Measurements from ENCODE around the gene SGTA. TPM values are rescaled to one million over a fixed set of nuclear protein-coding genes. Genes with fewer than 3 reads are reported as not detected.
A peak's percentile ranks its signal among the peaks of the same experiment; 100 is the strongest.

The SGTA gene
- total and polyA plus RNA-seq, 3 experiments from 2014 or later, result 39.7 to 93.9 (median 87.8) TPM

GRCh38 chr19:2812414-2813234 lies 29.6 kb upstream of the SGTA start:
- Mint-ChIP-seq H3K9me3 (no peaks in the 10 kb centered on the region), H3K4me3 (no peak overlapping the region), H3K27me3 (no peaks in the 10 kb centered on the region), H3K4me1 (no peaks in the 10 kb centered on the region), H3K27ac (peak overlapping the region in 1 of 8 donors; percentile 47), H3K36me3 (peaks cover 3 to 25% (median 7%) of the 10 kb centered on the region in 3 donors)
- H3K36me3 ChIP-seq (ENCODE audit: insufficient read depth, low read length), result no peaks in the 10 kb centered on the region
- no peak overlapping the region for H3K4me3 ChIP-seq (ENCODE audit: low read length)
- H3K27ac ChIP-seq (ENCODE audit: low read depth, low read length), result no peak overlapping the region
- ChIA-PET CTCF (interaction anchor here (0.7 kb wide), 1 partner anchor 25 kb away, joined by 3 read pairs; no protein-coding TSS in a partner anchor), POLR2A (no interaction called here)
- DNase-seq, result no peak
- H3K9me3 ChIP-seq (ENCODE audit: low read length), result no peaks in the 10 kb centered on the region
- no peaks in the 10 kb centered on the region for H3K4me1 ChIP-seq (ENCODE audit: insufficient read depth, low read length)
- no peaks in the 10 kb centered on the region for H3K27me3 ChIP-seq (ENCODE audit: insufficient read depth, low read length, poor library complexity, severe bottlenecking)

DNA sequence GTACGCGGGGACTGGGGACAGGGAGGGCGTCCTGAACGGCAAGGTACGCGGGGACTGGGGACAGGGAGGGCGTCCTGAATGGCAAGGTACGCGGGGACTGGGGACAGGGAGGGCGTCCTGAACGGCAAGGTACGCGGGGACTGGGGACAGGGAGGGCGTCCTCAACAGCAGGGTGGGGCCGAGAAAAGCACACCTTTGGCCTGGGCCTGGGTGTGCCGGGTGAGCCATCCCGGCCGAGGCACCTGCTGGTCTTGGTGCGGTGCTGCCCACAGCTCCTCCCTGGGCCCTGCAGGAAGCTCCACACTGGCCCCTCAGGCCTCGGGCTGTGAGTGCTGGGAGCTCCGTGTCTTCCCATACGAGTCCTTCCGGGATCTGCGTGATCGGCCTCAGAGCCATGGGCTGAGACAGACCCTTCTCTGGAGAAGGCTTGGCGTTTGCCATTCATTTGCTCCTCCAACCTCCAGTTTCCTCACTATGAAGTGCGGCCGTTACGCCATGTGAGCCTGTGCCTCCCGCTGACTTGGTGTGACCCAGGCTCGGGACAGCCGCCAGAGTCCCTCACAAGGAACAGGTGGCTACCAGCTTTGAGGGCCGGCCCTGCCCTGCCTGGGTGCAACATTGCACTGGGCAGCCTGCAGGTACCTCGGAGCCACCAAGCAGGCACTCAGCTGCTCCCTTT lies 28.8 kb upstream of the SGTA start:
- peaks cover 3 to 28% (median 7%) of the 10 kb centered on the region in 3 donors for H3K36me3 Mint-ChIP-seq
- POLR2A ChIA-PET, result no interaction called here
- Histone ChIP-seq H3K36me3 (ENCODE audit: insufficient read depth, low read length) (no peaks in the 10 kb centered on the region), H3K4me3 (ENCODE audit: low read length) (no peak overlapping the region), H3K4me1 (ENCODE audit: insufficient read depth, low read length) (no peaks in the 10 kb centered on the region), H3K9me3 (ENCODE audit: low read length) (no peaks in the 10 kb centered on the region), H3K27me3 (ENCODE audit: insufficient read depth, low read length, poor library complexity, severe bottlenecking) (no peaks in the 10 kb centered on the region), H3K27ac (ENCODE audit: low read depth, low read length) (no peak overlapping the region)
- no peaks in the 10 kb centered on the region for H3K4me1 Mint-ChIP-seq
- no peak for DNase-seq
- CTCF ChIA-PET, result interaction anchor here (0.7 kb wide), 1 partner anchor 26 kb away, joined by 3 read pairs; no protein-coding TSS in a partner anchor
- peak overlapping the region in 1 of 8 donors; percentile 47 for H3K27ac Mint-ChIP-seq
- H3K9me3 Mint-ChIP-seq, result no peaks in the 10 kb centered on the region
- H3K4me3 Mint-ChIP-seq, result no peak overlapping the region
- no peaks in the 10 kb centered on the region for H3K27me3 Mint-ChIP-seq

- Mint-ChIP-seq H3K36me3 (peaks cover 3 to 34% (median 7%) of the 10 kb centered on the region in 3 donors), H3K9me3 (no peaks in the 10 kb centered on the region), H3K4me1 (no peaks in the 10 kb centered on the region), H3K4me3 (no peak overlapping the region), H3K27me3 (no peaks in the 10 kb centered on the region), H3K27ac (no peak overlapping the region)
- Histone ChIP-seq H3K4me1 (ENCODE audit: insufficient read depth, low read length) (no peaks in the 10 kb centered on the region), H3K36me3 (ENCODE audit: insufficient read depth, low read length) (no peaks in the 10 kb centered on the region), H3K9me3 (ENCODE audit: low read length) (no peaks in the 10 kb centered on the region), H3K27me3 (ENCODE audit: insufficient read depth, low read length, poor library complexity, severe bottlenecking) (no peaks in the 10 kb centered on the region), H3K27ac (ENCODE audit: low read depth, low read length) (no peak overlapping the region), H3K4me3 (ENCODE audit: low read length) (no peak overlapping the region)
- ChIA-PET CTCF (interaction anchor here (0.6 kb wide), 1 partner anchor 33 kb away, joined by 3 read pairs; no protein-coding TSS in a partner anchor), POLR2A (no interaction called here)
- DNase-seq, result no peak
These were observed 28.2 kb upstream of the SGTA start for GRCh38 chr19:2811221-2811722.

DNA sequence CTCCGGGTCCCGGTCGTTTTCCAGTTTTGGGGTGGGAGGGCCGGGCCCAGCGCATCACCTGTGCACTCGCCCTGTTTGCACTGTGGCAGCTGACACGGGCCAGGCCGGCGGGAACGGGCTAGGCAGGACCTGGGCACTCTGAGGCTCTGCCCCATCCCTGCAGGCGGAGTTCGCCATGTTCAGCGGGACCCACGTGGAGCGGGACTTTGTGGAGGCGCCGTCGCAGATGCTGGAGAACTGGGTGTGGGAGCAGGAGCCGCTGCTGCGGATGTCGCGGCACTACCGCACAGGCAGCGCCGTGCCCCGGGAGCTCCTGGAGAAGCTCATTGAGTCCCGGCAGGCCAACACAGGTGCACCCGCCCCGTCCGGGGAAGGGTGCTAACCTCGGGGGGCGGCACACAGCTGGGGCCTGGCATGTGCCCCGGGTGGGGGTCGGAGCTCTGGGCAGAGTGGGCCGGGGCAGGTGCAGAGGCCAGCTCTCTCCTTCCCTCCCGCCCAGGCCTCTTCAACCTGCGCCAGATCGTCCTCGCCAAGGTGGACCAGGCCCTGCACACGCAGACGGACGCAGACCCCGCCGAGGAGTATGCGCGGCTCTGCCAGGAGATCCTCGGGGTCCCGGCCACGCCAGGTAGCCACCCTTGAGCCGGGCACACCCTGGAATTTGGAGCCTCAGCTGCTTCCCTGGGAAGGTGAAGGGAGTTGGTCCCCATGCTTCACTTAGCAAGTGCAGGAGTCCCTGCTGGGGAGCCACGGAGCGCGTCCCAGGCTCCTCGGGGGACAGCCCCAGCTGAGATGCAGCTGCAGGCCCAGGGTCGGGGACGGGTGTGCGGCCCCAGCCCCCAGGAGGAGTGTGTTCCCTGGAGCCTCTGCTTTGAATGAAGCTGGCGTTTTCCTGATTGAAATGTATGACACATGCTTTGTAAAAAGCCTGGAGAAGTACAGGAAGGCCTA lies 27.3 kb upstream of the SGTA start:
- no peak overlapping the region for H3K27ac Mint-ChIP-seq
- H3K36me3 Mint-ChIP-seq, result peaks cover 3 to 36% (median 7%) of the 10 kb centered on the region in 3 donors
- H3K4me3 Mint-ChIP-seq, result no peak overlapping the region
- Histone ChIP-seq H3K27me3 (ENCODE audit: insufficient read depth, low read length, poor library complexity, severe bottlenecking) (no peaks in the 10 kb centered on the region), H3K27ac (ENCODE audit: low read depth, low read length) (no peak overlapping the region), H3K4me1 (ENCODE audit: insufficient read depth, low read length) (no peaks in the 10 kb centered on the region), H3K36me3 (ENCODE audit: insufficient read depth, low read length) (no peaks in the 10 kb centered on the region), H3K9me3 (ENCODE audit: low read length) (no peaks in the 10 kb centered on the region), H3K4me3 (ENCODE audit: low read length) (no peak overlapping the region)
- no peaks in the 10 kb centered on the region for H3K9me3 Mint-ChIP-seq
- no peak for DNase-seq
- CTCF ChIA-PET, result interaction anchor here (0.6 kb wide), 1 partner anchor 32 kb away, joined by 3 read pairs; no protein-coding TSS in a partner anchor
- no peaks in the 10 kb centered on the region for H3K4me1 Mint-ChIP-seq
- POLR2A ChIA-PET, result no interaction called here
- no peaks in the 10 kb centered on the region for H3K27me3 Mint-ChIP-seq

GRCh38 chr19:2809387-2810140 lies 26.5 kb upstream of the SGTA start:
- Mint-ChIP-seq H3K36me3 (peaks cover 3 to 40% (median 7%) of the 10 kb centered on the region in 3 donors), H3K9me3 (no peaks in the 10 kb centered on the region), H3K4me3 (no peak overlapping the region), H3K27ac (no peak overlapping the region), H3K4me1 (no peaks in the 10 kb centered on the region), H3K27me3 (no peaks in the 10 kb centered on the region)
- ChIA-PET POLR2A (no interaction called here), CTCF (no interaction called here)
- Histone ChIP-seq H3K36me3 (ENCODE audit: insufficient read depth, low read length) (no peaks in the 10 kb centered on the region), H3K4me1 (ENCODE audit: insufficient read depth, low read length) (no peaks in the 10 kb centered on the region), H3K27ac (ENCODE audit: low read depth, low read length) (no peak overlapping the region), H3K27me3 (ENCODE audit: insufficient read depth, low read length, poor library complexity, severe bottlenecking) (no peaks in the 10 kb centered on the region), H3K9me3 (ENCODE audit: low read length) (no peaks in the 10 kb centered on the region), H3K4me3 (ENCODE audit: low read length) (no peak overlapping the region)
- no peak for DNase-seq

DNA sequence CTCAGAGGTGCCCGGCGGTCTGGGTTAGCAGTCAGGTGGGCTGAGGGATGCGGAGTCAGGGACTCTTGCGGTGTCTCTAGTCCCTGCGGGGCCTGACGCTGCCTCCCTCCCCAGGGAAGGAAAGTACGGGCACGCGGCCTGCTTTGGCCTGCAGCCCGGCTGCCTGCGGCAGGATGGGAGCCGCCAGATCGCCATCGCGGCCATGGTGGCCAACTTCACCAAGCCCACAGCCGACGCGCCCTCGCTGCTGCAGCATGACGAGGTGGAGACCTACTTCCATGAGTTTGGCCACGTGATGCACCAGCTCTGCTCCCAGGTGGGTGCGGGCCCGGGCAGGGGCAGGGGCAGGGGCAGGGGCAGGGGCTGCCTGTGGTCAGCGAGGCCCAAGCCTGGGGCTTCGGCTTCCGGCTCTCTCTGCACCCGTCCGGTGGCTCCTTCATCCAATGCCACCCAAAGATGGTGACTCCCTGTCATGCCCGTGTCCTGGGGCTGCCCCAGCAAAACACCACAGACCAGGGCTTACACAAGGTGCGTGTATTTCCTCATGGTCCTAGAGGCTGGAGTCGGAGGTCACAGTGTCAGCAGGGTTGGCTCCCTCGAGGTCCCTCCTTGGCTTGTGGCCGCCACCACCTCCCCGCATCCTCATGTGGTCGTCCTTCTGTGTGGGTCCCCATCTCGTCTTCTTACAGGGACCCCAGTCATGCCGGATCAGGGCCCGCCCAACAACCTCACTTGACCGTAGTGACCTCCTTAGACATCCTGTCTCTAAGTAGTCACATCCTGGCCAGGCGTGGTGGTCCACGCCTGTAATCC lies 25.3 kb upstream of the SGTA start:
- H3K27me3 Mint-ChIP-seq, result no peaks in the 10 kb centered on the region
- no peaks in the 10 kb centered on the region for H3K9me3 Mint-ChIP-seq
- ChIA-PET CTCF (no interaction called here), POLR2A (no interaction called here)
- Histone ChIP-seq H3K9me3 (ENCODE audit: low read length) (no peaks in the 10 kb centered on the region), H3K36me3 (ENCODE audit: insufficient read depth, low read length) (no peaks in the 10 kb centered on the region), H3K27ac (ENCODE audit: low read depth, low read length) (no peak overlapping the region), H3K4me1 (ENCODE audit: insufficient read depth, low read length) (no peaks in the 10 kb centered on the region), H3K4me3 (ENCODE audit: low read length) (no peak overlapping the region), H3K27me3 (ENCODE audit: insufficient read depth, low read length, poor library complexity, severe bottlenecking) (no peaks in the 10 kb centered on the region)
- DNase-seq, result no peak
- H3K4me1 Mint-ChIP-seq, result no peaks in the 10 kb centered on the region
- H3K27ac Mint-ChIP-seq, result no peak overlapping the region
- H3K36me3 Mint-ChIP-seq, result peaks cover 3 to 44% (median 7%) of the 10 kb centered on the region in 3 donors
- H3K4me3 Mint-ChIP-seq, result no peak overlapping the region
